ENCODE data around the gene HEXA.
A peak's percentile ranks its signal among the peaks of the same experiment; 100 is the strongest.

HEXA gene

DNA sequence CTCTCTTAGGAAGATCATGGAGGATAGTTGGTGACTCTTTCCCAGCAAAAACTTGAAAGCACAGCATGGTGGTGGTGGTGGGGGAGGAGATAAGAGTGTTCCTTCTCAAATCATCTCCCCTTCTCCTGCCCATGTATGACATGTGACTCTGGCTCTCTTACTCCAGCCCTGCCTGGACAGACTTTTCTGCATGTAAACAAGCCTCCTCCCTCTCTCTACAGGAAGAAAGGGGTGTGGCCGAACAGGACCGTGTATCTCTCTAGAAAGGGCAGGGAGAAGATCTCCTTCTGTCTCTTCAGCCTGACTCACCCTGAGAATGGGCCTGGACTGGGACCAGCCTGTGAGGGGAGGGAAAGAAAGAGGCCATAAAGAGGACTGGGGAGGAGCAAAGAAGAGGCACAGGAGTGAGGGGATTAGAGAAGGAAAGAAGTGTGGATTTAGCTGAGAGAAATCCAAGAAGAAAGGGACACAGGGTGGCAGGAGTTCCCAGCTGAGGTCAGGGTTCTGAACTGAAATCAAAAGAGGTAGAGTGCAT lies 57.3 kb downstream of the HEXA start:
- no peak for DNase-seq

DNA sequence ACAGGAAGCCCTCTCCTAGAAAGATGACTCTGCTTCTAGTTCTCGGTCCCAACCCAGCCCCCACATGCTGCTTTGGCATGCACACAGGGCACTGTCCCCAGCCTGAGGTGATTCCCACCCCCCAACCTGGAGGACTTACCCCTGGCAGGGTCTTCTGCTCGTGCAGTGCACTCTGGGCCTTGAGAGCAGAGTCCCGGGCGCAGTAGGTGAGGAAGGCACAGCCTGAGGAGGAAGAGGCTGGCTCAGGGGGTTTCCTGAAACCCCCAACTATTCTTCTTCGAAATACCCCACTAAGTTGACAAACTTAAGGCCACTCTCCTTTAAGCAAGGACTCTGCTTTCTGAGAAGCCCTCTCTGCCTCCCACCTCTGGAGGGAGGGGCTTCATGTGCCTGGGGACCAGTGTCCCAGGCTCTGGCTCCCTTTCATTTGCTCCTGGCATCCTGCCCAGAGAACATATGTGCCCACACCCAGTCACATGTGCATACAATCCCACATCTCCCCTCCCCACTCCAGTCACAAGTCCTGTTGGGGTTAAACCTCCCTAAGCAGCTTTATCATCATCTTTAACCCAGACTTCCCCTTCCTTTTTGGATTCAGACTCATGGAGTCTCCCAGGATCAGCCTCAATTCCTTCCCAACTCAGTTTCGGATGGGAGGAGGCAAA lies 60.0 kb downstream of the HEXA start:
- DNase-seq = peak; percentile 67

DNA sequence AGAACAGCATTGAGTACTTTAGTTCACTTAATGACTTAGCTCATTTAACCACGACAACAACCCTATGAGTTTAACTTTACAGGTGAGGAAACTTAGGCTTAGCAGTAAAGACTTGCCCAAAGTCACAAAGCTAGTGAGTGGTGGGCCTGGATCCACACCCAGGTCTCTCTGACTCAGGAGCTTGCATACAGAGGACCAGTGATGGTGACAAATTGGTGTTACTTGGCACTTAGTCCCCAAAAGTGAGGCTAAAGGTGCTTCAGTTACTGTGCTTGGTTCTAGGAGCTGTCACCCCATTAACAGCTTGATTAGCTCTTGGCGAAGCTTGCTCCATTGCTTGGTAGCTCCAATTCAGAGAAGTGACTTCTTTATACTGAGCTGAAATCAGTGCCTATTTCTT lies 61.9 kb downstream of the HEXA start:
- DNase-seq = no peak

DNA sequence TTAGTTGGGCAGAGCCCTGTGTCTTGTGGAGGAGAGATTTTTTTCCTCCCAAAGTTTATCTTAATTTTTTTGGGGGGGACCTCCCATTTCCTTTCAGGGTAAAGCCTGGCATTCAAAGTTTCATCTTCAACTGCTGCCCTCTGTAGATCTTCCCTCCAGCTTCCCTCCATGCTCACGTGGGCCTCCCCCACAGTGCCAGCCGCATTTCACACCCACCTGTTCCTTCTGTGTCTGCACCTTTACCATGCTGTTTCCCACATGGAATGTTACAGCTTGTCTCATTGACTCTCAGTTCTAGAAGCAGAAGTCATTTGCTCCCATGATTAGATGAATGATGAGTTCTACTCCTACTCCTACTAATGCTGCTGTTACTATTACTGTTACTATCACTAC lies 62.4 kb downstream of the HEXA start:
- DNase-seq = no peak

DNA sequence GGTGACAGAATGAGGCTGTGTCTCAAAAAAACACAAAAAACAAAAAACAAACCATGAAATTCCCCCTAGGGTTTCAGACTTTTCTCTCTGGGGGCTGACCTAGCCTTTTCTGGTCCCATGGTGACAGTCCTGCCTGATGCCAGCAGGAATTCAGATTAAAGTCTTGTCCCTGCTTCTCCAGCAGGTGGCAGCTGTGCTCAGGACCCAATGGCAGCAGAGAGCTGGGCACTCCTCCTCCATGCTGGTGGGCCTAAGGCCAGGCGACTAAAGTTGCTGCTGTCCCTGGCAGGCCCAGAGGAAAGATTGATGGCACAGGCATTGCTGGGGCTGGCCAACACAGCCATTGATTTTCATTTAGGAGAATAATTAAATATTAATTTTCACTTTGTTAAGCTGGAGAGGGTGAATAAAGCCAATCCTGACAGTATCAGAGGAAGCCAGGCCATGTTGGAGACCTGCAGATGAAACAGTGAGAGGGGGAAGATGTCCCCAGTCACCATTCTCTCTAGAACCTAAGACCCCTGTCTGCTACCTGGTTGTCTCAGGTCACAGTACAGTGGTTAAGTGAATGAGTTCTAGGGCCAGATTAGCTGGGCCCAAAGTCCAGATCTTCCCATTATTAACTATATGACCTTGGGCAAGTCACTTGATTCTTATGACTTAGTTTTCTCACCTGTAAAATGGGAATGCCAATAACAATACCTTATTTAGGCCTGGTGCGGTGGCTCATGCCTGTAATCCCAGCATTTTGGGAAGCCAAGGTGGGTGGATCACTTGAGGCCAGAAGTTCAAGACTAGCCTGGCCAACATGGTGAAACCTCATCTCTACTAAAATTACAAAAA lies 63.0 kb downstream of the HEXA start:
- DNase-seq = peak; percentile 59

DNA sequence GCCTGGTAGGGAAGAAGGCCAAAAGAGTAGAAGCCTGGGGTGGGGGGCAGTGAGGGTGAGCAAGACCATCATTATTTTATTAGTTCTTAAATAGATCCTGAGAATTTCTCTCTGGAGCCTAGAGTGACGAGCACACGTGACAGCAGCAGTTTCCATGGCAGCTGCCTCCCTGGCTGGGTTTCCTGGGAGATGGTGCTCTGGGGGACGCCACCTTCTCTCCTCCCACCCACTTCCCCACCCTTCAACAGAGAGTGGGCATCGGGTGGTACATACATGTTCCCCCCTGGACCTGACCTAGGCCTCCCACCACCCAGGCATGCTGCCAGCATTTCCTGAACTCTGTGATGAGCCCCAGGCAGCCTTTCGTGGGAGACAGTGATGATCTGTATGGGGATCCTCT lies 68.8 kb downstream of the HEXA start:
- no peak for DNase-seq

DNA sequence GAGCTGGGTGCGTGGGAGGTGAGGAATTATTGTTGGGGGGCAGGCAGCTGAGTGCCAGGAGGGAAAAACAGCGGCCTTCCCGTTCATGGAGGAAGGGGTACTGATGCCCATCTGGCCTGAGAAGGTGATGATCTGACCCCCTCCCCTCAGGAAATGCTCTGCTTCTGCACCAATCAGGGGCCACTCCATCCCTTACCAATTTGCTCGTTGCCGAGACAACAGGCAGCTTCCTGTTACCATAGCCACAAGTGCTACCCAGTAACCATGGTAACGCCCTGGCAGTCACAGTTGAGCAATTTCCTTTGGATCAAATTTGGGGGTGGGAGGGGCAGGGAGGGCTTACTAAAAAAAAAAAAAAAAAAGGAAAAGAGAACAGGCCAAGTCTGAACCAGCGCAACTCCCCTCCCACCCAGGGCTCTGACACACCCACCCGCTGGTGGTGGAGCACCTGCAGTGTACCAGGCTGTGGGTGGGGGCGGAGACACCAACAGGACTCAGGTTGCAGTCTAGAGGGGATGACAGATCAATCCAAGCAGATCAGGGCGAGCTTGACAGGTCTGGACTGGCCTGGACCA lies 69.5 kb downstream of the HEXA start:
- DNase-seq = peak; percentile 69

DNA sequence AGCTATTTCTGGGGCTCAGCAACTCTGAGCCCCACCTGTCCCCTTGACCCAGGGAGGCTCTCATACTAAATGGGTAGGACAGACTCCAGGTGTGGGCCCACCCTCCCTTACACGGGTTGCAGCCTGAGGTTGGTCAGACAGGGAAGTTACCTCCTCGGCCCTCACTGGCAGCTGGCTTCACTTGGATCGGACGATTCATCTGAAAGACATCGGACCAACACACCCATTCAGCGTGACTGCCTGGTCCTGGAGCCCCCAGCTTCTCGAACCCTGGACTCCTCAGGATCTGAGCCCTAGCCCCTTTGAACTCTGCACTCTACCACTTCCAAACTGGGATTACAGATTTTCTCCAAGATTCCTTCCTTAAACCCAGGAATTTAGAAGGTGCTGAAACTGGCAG lies 71.2 kb downstream of the HEXA start:
- no peak for DNase-seq

DNA sequence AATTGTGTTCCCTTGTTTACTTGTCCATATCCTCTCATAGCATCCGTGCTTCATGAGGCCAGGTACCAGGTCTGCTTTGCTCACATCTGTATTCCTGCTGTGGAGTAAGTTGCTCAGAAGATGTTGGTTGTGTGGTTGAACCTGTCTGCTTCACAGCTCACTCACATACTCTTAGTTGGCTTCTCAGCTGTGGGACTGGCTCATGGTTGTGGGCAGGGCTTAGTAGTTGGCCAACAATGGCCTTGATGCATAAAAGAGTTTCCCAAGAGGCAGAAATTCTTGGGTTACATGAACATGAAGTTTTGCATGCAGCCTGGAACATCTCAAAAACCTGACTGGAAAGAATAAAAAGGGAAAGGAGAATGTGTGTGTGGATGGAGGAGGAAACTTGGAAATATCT lies 72.9 kb downstream of the HEXA start:
- no peak for DNase-seq
